ENCODE results near the gene CCNI2. TPM values are rescaled to one million over a fixed set of nuclear protein-coding genes. Genes with fewer than 3 reads are reported as not detected.
A peak's percentile ranks its signal among the peaks of the same experiment; 100 is the strongest.

CCNI2 gene
- total and polyA plus RNA-seq, 8 donors = 0.46 to 56.7 (median 1.6) TPM; not detected in 2

DNA sequence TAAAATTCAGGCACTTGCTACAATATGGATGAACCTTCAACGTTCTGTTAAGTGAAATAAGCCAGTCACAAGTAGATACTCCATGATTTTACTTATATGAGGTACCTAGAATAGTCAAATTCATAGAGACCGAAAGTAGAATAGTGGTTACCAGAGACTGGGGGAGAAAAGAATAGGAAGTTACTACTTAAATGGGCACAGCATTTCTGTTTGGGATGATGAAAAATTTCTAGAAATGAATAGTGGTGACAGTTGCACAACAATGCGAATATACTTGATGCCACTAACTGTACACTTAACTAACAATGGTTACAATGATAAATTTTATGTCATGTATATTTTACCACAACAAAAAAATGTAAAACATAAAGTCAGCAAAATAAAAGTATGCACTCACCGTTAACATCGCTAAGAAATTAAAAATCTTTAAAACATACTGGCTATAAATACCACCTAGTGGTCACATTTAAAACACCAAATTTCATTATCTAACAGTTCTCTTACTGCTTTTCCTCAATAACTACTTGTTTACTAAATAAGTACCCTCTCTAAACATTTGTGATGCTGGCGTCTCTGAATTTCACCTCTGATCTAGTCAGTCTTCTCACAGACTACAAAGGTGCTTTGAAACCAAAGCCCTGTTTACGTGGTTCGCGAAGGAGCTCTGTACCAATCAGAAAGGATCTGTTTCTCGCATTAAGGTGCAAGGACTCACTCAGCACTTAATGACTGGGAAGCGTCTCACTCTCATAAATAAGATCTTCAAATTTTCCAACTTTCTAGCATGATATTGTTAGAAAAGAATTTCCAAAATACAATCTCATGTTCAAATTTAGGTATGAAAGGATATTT lies 32.5 kb upstream of the CCNI2 start:
- peak in 1 of 2 donors; percentile 11 for DNase-seq
- no peaks in the 10 kb centered on the region for H3K27me3 ChIP-seq
- WGBS, 5 donors = 51 to 67% (median 55%) methylated on average over 11 of the region's 11 CpGs
- H3K9me3 ChIP-seq = no peaks in the 10 kb centered on the region
- TF ChIP-seq, protein P1, sequence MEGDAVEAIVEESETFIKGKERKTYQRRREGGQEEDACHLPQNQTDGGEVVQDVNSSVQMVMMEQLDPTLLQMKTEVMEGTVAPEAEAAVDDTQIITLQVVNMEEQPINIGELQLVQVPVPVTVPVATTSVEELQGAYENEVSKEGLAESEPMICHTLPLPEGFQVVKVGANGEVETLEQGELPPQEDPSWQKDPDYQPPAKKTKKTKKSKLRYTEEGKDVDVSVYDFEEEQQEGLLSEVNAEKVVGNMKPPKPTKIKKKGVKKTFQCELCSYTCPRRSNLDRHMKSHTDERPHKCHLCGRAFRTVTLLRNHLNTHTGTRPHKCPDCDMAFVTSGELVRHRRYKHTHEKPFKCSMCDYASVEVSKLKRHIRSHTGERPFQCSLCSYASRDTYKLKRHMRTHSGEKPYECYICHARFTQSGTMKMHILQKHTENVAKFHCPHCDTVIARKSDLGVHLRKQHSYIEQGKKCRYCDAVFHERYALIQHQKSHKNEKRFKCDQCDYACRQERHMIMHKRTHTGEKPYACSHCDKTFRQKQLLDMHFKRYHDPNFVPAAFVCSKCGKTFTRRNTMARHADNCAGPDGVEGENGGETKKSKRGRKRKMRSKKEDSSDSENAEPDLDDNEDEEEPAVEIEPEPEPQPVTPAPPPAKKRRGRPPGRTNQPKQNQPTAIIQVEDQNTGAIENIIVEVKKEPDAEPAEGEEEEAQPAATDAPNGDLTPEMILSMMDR (IDR thresholded peaks at IDR 0.05) = peak in 3 of 7 experiments; percentile 18 to 61 (median 51)
- TF ChIP-seq POLR2A (IDR thresholded peaks at IDR 0.05) = no peak
- H3K36me3 ChIP-seq = peaks cover 0 to 13% (median 3%) of the 10 kb centered on the region in 4 donors
- no peak overlapping the region for H3K27ac ChIP-seq
- peaks cover 0 to 8% (median 0%) of the 10 kb centered on the region in 4 donors for H3K4me1 ChIP-seq
- no peak overlapping the region for H3K4me3 ChIP-seq
- intact Hi-C loops (cut with DNase I; ENCODE audit: low total_unique reads) = no loop called here

DNA sequence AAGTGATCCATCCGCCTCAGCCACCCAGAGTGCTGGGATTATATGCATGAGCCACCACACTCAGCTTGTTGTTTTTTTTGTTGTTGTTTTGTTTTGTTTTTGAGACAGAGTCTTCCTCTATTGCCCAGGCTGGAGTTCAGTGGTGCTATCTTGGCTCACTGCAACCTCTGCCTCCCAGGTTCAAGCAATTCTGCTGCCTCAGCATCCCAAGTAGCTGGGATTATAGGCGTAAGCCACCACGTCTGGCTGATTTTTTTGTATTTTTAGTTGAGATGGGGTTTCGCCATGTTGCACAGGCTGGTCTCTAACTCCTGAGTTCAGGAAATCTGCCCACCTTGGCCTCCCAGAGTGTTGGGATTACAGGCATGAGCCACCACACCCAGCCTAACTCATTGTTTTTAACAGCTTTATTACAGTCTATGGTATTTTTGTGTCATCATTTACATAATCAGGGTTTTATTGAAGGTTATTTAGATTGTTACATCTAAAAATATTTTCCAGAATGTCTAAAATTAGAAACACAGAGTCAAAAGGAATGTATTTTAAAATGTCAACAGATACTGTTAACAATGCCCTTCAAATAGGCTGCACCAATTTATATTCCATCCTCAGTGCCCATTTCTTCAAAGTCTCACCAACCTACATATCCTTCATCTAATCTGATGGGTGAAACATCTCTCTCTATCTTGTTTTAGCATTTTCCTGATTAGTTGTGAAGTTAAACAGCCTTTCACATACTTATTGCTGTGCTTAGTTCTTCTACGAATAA lies 28.5 kb upstream of the CCNI2 start:
- Histone ChIP-seq H3K9me3 (no peaks in the 10 kb centered on the region), H3K27ac (no peak overlapping the region), H3K4me3 (no peak overlapping the region), H3K36me3 (peaks cover 0 to 13% (median 8%) of the 10 kb centered on the region in 4 donors), H3K27me3 (no peaks in the 10 kb centered on the region), H3K4me1 (peaks cover 0 to 8% (median 0%) of the 10 kb centered on the region in 4 donors)
- intact Hi-C loops (cut with DNase I; ENCODE audit: low total_unique reads) = no loop called here
- DNase-seq = no peak
- WGBS, 5 donors = 95 to 96% (median 96%) methylated on average over 5 of the region's 5 CpGs
- TF ChIP-seq EP300 (IDR thresholded peaks at IDR 0.05) (no peak), POLR2A (IDR thresholded peaks at IDR 0.05) (no peak)
- TF ChIP-seq, protein P1 (IDR thresholded peaks at IDR 0.05) = no peak

DNA sequence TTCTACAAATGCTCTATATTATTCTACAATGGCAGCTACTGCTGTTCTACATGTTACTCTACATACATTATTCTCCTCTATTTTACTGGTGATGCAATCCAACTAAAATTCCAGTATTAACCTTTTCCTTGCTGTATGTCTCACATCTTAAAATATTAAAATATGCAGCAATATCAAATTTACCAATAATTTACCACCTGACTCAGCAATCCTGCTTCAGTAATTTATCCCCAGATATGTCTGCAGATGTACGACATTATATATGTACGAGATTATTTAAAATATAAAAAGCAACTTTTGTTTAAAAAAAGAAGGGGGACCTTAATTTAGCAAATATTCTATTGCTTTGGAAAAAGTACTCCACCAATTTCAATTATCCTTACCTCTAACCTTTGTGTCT lies 21.5 kb upstream of the CCNI2 start:
- no peak for DNase-seq
- H3K9me3 ChIP-seq = no peaks in the 10 kb centered on the region
- H3K27ac ChIP-seq = no peak overlapping the region
- no peaks in the 10 kb centered on the region for H3K27me3 ChIP-seq
- no peak overlapping the region for H3K4me3 ChIP-seq
- H3K4me1 ChIP-seq = no peaks in the 10 kb centered on the region
- 94 to 99% (median 96%) methylated on average over 2 of the region's 2 CpGs for WGBS, 5 donors
- H3K36me3 ChIP-seq = peaks cover 0 to 14% (median 11%) of the 10 kb centered on the region in 4 donors
- intact Hi-C loops (cut with DNase I; ENCODE audit: low total_unique reads) = no loop called here
- TF ChIP-seq POLR2A (IDR thresholded peaks at IDR 0.05) (no peak), EP300 (IDR thresholded peaks at IDR 0.05) (no peak), POLR2AphosphoS5 (IDR thresholded peaks at IDR 0.05) (no peak)
- TF ChIP-seq, protein P1 (IDR thresholded peaks at IDR 0.05) = no peak

DNA sequence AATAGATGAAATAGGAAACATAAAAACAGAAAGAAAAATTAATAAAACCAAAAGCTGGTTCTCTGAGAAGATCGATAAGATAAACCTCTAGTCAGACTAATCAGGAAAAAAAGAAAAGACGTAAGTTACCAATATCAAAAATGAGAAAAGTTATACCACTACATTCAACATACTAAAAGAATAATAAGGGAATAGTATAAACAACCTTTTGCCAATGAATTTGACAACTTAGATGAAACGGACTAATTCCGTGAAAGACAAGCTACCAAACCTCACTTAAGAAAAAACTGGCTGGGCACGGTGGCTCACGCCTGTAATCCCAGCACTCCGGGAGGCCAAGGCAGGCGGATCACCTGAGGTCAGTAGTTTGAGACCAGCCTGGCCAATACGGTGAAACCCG lies 17.3 kb upstream of the CCNI2 start:
- intact Hi-C loops (cut with DNase I; ENCODE audit: low total_unique reads) = no loop called here
- 94 to 99% (median 95%) methylated on average over 10 of the region's 10 CpGs for WGBS, 5 donors

More for the DNA sequence above, 17.3 kb upstream of the CCNI2 start:
- DNase-seq = no peak
- Histone ChIP-seq H3K27me3 (no peaks in the 10 kb centered on the region), H3K4me1 (no peaks in the 10 kb centered on the region), H3K36me3 (peaks cover 0 to 17% (median 13%) of the 10 kb centered on the region in 4 donors), H3K4me3 (no peak overlapping the region), H3K9me3 (no peaks in the 10 kb centered on the region), H3K27ac (no peak overlapping the region)
- TF ChIP-seq, protein P1 (IDR thresholded peaks at IDR 0.05) = no peak
- no peak for TF ChIP-seq EP300 (IDR thresholded peaks at IDR 0.05)

Data from stomach (tissue), 9 donors.